ENCODE results near the gene F2.

- no peak for TF ChIP-seq POLR2A (IDR thresholded peaks at IDR 0.05)
- TF ChIP-seq EP300 (IDR thresholded peaks at IDR 0.05) = no peak
Measured at GRCh38 chr11:46675949-46676348, 43.1 kb upstream of the F2 start.
